HCT116 (cell line): ENCODE measurements around the gene GEMIN5. TPM values are rescaled to one million over a fixed set of nuclear protein-coding genes. Genes with fewer than 3 reads are reported as not detected.

Source experiments
- ATAC-seq: fragments of 200-7000 bp; cut with Tn5 transposase; 2 replicates; pipeline ENCODE4 v1.9.1; 2020; ENCODE audit warnings: mild to moderate bottlenecking, moderate library complexity
- BruUV-seq: library from RNA; stranded (reverse); fragments of 400-500 nt; replicated peaks from 2 replicates; lab custom pipeline; 2021; lab: Mats Ljungman, UMichigan
- CTCF ChIA-PET: fragments of 300-600 bp; sonication (Branson Sonifier 250); formaldehyde crosslinking; loops from one replicate; lab custom pipeline; 2021; ENCODE audit warnings: antibody characterized with exemption; lab: Charles Lee
- POLR2A ChIA-PET: fragments of 300-600, 350-600 bp; sonication (Branson Sonifier 250); formaldehyde crosslinking; loops from one replicate; lab custom pipeline; 2021; ENCODE audit warnings: antibody characterized with exemption; lab: Charles Lee
- RAD21 ChIA-PET, 2 experiments: fragments of 300-600 bp; sonication (Branson Sonifier 250); formaldehyde crosslinking; loops; one replicate each; lab custom pipeline; 2023; ENCODE audit warnings: low total read pairs in 2 of 2; ENCODE audit not compliant: uncharacterized antibody in 2 of 2, unreplicated experiment in 2 of 2, low non-redundant PET in 1 of 2; lab: Charles Lee
- DNase-seq: peaks from one replicate; pipeline ENCODE4 v3.0.0-alpha.2; 2010; ENCODE audit warnings: low read depth, low spot score
- H2AFZ ChIP-seq: fragments of 200-600 bp; shearing (Covaris generic), sonication (generic); 2 replicates; pipeline ENCODE4 v1.6.1; 2017; ENCODE audit warnings: low read depth, mixed run types, mixed read lengths, antibody characterized with exemption, low read length; ENCODE audit not compliant: poor library complexity, severe bottlenecking
- H3K27ac ChIP-seq: 2 replicates; pipeline ENCODE4 v1.5.1; 2012; ENCODE audit warnings: low read depth, low read length
- H3K27me3 ChIP-seq: fragments of 200-600 bp; sonication (generic); 2 replicates; pipeline ENCODE4 v1.6.1; 2016; ENCODE audit warnings: mixed run types, low read length, mixed read lengths; ENCODE audit not compliant: insufficient read depth
- H3K36me3 ChIP-seq, 2 experiments: fragments of 200-500 bp in 1 of 2; fragments of 200-600 bp in 1 of 2; sonication (Bioruptor generic) in 1 of 2; sonication (generic) in 1 of 2; 2 replicates each; pipeline versions ENCODE4 v1.5.1 to v1.6.1; 2014 to 2016; ENCODE audit warnings: low read length in 2 of 2, inconsistent platforms in 1 of 2, mixed read lengths in 1 of 2, mixed run types in 1 of 2; ENCODE audit not compliant: insufficient read depth in 2 of 2, control insufficient read depth in 1 of 2
- H3K4me1 ChIP-seq, 2 experiments: fragments of 200-600 bp in 1 of 2; sonication (generic) in 1 of 2; 2 replicates each; pipeline versions ENCODE4 v1.5.1 to v1.6.1; 2012 to 2017; ENCODE audit warnings: low read length in 2 of 2, inconsistent platforms in 1 of 2, mild to moderate bottlenecking in 1 of 2, mixed read lengths in 1 of 2, mixed run types in 1 of 2, moderate library complexity in 1 of 2; ENCODE audit not compliant: insufficient read depth in 2 of 2, control insufficient read depth in 1 of 2
- H3K4me2 ChIP-seq: fragments of 200-600 bp; sonication (generic); 2 replicates; pipeline ENCODE4 v1.6.1; 2017; ENCODE audit warnings: mixed run types, low read length, mixed read lengths
- H3K4me3 ChIP-seq, 2 experiments: fragments of 200-600 bp in 1 of 2; sonication (generic) in 1 of 2; replicated peaks in 1 of 2; 2 replicates each; pipeline ENCODE4 v1.5.1; 2011 to 2016; ENCODE audit warnings: low read length in 2 of 2, control low read depth in 1 of 2, low read depth in 1 of 2, mild to moderate bottlenecking in 1 of 2, mixed read lengths in 1 of 2, mixed run types in 1 of 2
- H3K79me2 ChIP-seq: fragments of 200-600 bp; sonication (generic); 2 replicates; pipeline ENCODE4 v1.6.1; 2017; ENCODE audit warnings: mild to moderate bottlenecking, mixed run types, low read length, moderate library complexity, mixed read lengths; ENCODE audit not compliant: insufficient read depth
- H3K9ac ChIP-seq: fragments of 200-600 bp; sonication (generic); 2 replicates; pipeline ENCODE4 v1.6.1; 2016; ENCODE audit warnings: low read length, mixed read lengths
- H3K9me2 ChIP-seq: fragments of 200-600 bp; sonication (generic), shearing (Covaris generic); 2 replicates; pipeline ENCODE4 v1.6.1; 2017; ENCODE audit warnings: mixed run types, mild to moderate bottlenecking, moderate library complexity; ENCODE audit not compliant: insufficient read depth
- H3K9me3 ChIP-seq, 2 experiments: fragments of 200-500 bp in 1 of 2; fragments of 200-600 bp in 1 of 2; sonication (Bioruptor generic) in 1 of 2; sonication (generic) in 1 of 2; 2 replicates each; pipeline ENCODE4 v1.6.1; 2014 to 2017; ENCODE audit warnings: low read length in 2 of 2, mixed read lengths in 2 of 2, inconsistent platforms in 1 of 2, low read depth in 1 of 2, mild to moderate bottlenecking in 1 of 2, mixed run types in 1 of 2, moderate library complexity in 1 of 2; ENCODE audit not compliant: control insufficient read depth in 1 of 2, insufficient read depth in 1 of 2
- H4K20me1 ChIP-seq: fragments of 200-600 bp; sonication (generic), shearing (Covaris generic); 2 replicates; pipeline ENCODE4 v1.6.1; 2017; ENCODE audit warnings: mixed run types, mild to moderate bottlenecking, moderate library complexity; ENCODE audit not compliant: insufficient read depth
- ATF3 ChIP-seq: IDR thresholded peaks from 2 replicates; pipeline ENCODE4 v1.6.1; 2012
- CEBPB ChIP-seq: IDR thresholded peaks from 2 replicates; pipeline ENCODE4 v1.6.1; 2012; ENCODE audit warnings: low read depth
- CTCF ChIP-seq, 3 experiments: fragments of 200-600 bp in 1 of 3; sonication (generic) in 1 of 3; IDR thresholded peaks in 2 of 3; conservative IDR thresholded peaks in 1 of 3; 2 replicates each; pipeline ENCODE4 v1.5.1; 2012 to 2017; ENCODE audit warnings: low read depth in 2 of 3, low read length in 2 of 3, antibody characterized with exemption in 1 of 3, borderline replicate concordance in 1 of 3, control low read depth in 1 of 3, mild to moderate bottlenecking in 1 of 3, mixed read lengths in 1 of 3, mixed run types in 1 of 3, moderate library complexity in 1 of 3; ENCODE audit not compliant: insufficient read depth in 1 of 3
- JUND ChIP-seq: IDR thresholded peaks from 2 replicates; pipeline ENCODE4 v1.6.1; 2012
- REST ChIP-seq: IDR thresholded peaks from 2 replicates; pipeline ENCODE4 v1.6.1; 2012; ENCODE audit warnings: low read depth
- SP1 ChIP-seq: IDR thresholded peaks from 2 replicates; pipeline ENCODE4 v1.6.1; 2012; ENCODE audit warnings: low read depth
- SRF ChIP-seq: IDR thresholded peaks from 2 replicates; pipeline ENCODE4 v1.6.1; 2012; ENCODE audit warnings: low read depth
- TCF7L2 ChIP-seq: IDR thresholded peaks from 2 replicates; pipeline ENCODE4 v1.7.0; 2011; ENCODE audit warnings: borderline replicate concordance, inconsistent platforms; ENCODE audit not compliant: insufficient read depth, insufficient read length; ENCODE audit errors: extremely low read depth
- ZFX ChIP-seq: fragments of 450-650 bp; IDR thresholded peaks from 2 replicates; pipeline ENCODE4 v1.6.1; 2017
- ZNF274 ChIP-seq: fragments of 200-500 bp; sonication (Bioruptor generic); IDR thresholded peaks from 2 replicates; pipeline ENCODE4 v1.6.1; 2014; ENCODE audit warnings: mild to moderate bottlenecking, low read depth, low read length, inconsistent platforms
- intact Hi-C: fragments of 100-400 bp; cut with micrococcal nuclease; formaldehyde crosslinking; loops from 2 replicates; pipeline ENCODE4 v1.10.0; 2022
- total RNA-seq: library from RNA; stranded (reverse); gene quantifications from one replicate; pipeline ENCODE4 v1.2.1, GENCODE V29; 2021; ENCODE audit not compliant: unreplicated experiment

Gene GEMIN5
- total RNA-seq, 1 experiment from 2014 or later, result 35.9 TPM

GRCh38 chr5:154949781-154950180 lies 11.8 kb upstream of the GEMIN5 start (continued):
- no peak for TF ChIP-seq TCF7L2
- no peak for TF ChIP-seq REST

GRCh38 chr5:154948313-154948712 lies 10.3 kb upstream of the GEMIN5 start:
- TF ChIP-seq ZFX (no peak), ZNF274 (no peak), TCF7L2 (no peak), SP1 (no peak), SRF (no peak), JUND (no peak), CTCF (IDR thresholded peaks at IDR 0.05 in 2 of 3, conservative IDR thresholded peaks at IDR 0.05 in 1 of 3; ENCODE audit: borderline replicate concordance in 1 of 3, insufficient read depth in 1 of 3, low read depth in 2 of 3, low read length in 2 of 3) (no peak), ATF3 (no peak), CEBPB (no peak)
- TF ChIP-seq, all 23 proteins: peak for 0
- intact Hi-C loops, result no loop called here
- Histone ChIP-seq H3K79me2 (peaks cover 79% of the 10 kb centered on the region), H3K9me2 (no peaks in the 10 kb centered on the region), H3K27ac (no peak overlapping the region), H3K4me3 (no peak overlapping the region), H3K4me1 (no peaks in the 10 kb centered on the region), H2AFZ (no peak overlapping the region), H3K36me3 (no peaks in the 10 kb centered on the region), H3K27me3 (no peaks in the 10 kb centered on the region), H3K9ac (no peak overlapping the region), H3K4me2 (no peak overlapping the region), H3K9me3 (no peaks in the 10 kb centered on the region), H4K20me1 (no peaks in the 10 kb centered on the region)
- ATAC-seq (no peak), DNase-seq (no peak)
- RAD21 ChIA-PET, result no interaction called here
- CTCF ChIA-PET, result no interaction called here
- POLR2A ChIA-PET, result no interaction called here
- no TSS peak for BruUV-seq
